GM12891 (cell line): ENCODE measurements around the gene MGAT5.

Experiments
- PAX5 ChIP-seq: IDR thresholded peaks from 2 replicates; pipeline ENCODE4 v1.6.1; 2011; ENCODE audit warnings: low read length, moderate library complexity, mild to moderate bottlenecking; ENCODE audit not compliant: insufficient read depth, severe bottlenecking
- POLR2A ChIP-seq: IDR thresholded peaks from 2 replicates; pipeline ENCODE4 v1.6.1; 2011; ENCODE audit warnings: low read depth, low read length, control low read depth
- POLR2AphosphoS5 ChIP-seq: IDR thresholded peaks from 2 replicates; pipeline ENCODE4 v1.6.1; 2011; ENCODE audit warnings: low read depth, low read length, control low read depth
- SPI1 ChIP-seq: IDR thresholded peaks from 2 replicates; pipeline ENCODE4 v1.6.1; 2011; ENCODE audit warnings: low read depth, low read length, control low read depth
- TAF1 ChIP-seq: IDR thresholded peaks from 2 replicates; pipeline ENCODE4 v1.6.1; 2011; ENCODE audit warnings: low read depth, low read length, control low read depth

- no peak for TF ChIP-seq POLR2A
- TF ChIP-seq POLR2AphosphoS5: no peak
- no peak for TF ChIP-seq TAF1
- no peak for TF ChIP-seq SPI1
- TF ChIP-seq PAX5: no peak
Measured at GRCh38 chr2:134341476-134341875, 87.6 kb downstream of the MGAT5 start.
